HepG2 (cell line): ENCODE measurements around the gene ADSS1. TPM values are rescaled to one million over a fixed set of nuclear protein-coding genes. Genes with fewer than 3 reads are reported as not detected.

ENCODE experiments used
- CEBPZ ChIP-seq: IDR thresholded peaks from 2 replicates; pipeline ENCODE4 v1.6.1; 2012; ENCODE audit warnings: low read length, improper control_type of control experiment
- ELK4 ChIP-seq: sonication (generic); formaldehyde crosslinking; IDR thresholded peaks from 2 replicates; pipeline ENCODE4 v1.9.0; 2021; ENCODE audit warnings: missing genetic modification reagents, borderline replicate concordance
- EP300 ChIP-seq, 3 experiments: sonication (generic) in 1 of 3; formaldehyde crosslinking in 1 of 3; IDR thresholded peaks; 2 replicates each; pipeline versions ENCODE4 v1.5.1 to v1.6.1; 2011 to 2020; ENCODE audit warnings: low read depth in 2 of 3, low read length in 2 of 3, borderline replicate concordance in 1 of 3, improper control_type of control experiment in 1 of 3, mild to moderate bottlenecking in 1 of 3, missing genetic modification reagents in 1 of 3, moderate library complexity in 1 of 3
- FOXA3 ChIP-seq: IDR thresholded peaks from 2 replicates; pipeline ENCODE4 v1.6.1; 2016; ENCODE audit warnings: missing genetic modification reagents, missing compliant biosample characterization
- ONECUT2 ChIP-seq: sonication (generic); formaldehyde crosslinking; IDR thresholded peaks from 2 replicates; pipeline ENCODE4 v1.4.0; 2020; ENCODE audit warnings: missing genetic modification reagents
- RBFOX2 ChIP-seq: fragments of 200-400 bp; formaldehyde crosslinking; IDR thresholded peaks from 2 replicates; pipeline ENCODE4 v1.6.1; 2017; ENCODE audit warnings: low read depth, mild to moderate bottlenecking, low read length
- SATB2 ChIP-seq: sonication (generic); formaldehyde crosslinking; IDR thresholded peaks from 2 replicates; pipeline ENCODE4 v1.5.0; 2020; ENCODE audit warnings: missing genetic modification reagents
- SP1 ChIP-seq, 2 experiments: fragments of 450-650 bp in 1 of 2; sonication (generic) in 1 of 2; formaldehyde crosslinking in 1 of 2; IDR thresholded peaks; 2 replicates each; pipeline versions ENCODE4 v1.4.0 to v1.6.1; 2016 to 2020; ENCODE audit warnings: missing genetic modification reagents in 1 of 2
- THAP9 ChIP-seq: sonication (generic); formaldehyde crosslinking; IDR thresholded peaks from 2 replicates; pipeline ENCODE4; 2020; ENCODE audit warnings: missing genetic modification reagents, mild to moderate bottlenecking, borderline replicate concordance
- ZFAT ChIP-seq: sonication (generic); formaldehyde crosslinking; conservative IDR thresholded peaks from 2 replicates; pipeline ENCODE4 v1.8.1; 2023; ENCODE audit warnings: missing genetic modification reagents, inconsistent platforms
- ZNF281 ChIP-seq: sonication (generic); formaldehyde crosslinking; IDR thresholded peaks from 2 replicates; pipeline ENCODE4 v1.4.0; 2020; ENCODE audit warnings: missing genetic modification reagents, borderline replicate concordance
- ZNF3 ChIP-seq: IDR thresholded peaks from 2 replicates; pipeline ENCODE4 v1.7.0; 2017; ENCODE audit warnings: inconsistent platforms
- ZNF780A ChIP-seq: sonication (generic); formaldehyde crosslinking; IDR thresholded peaks from 2 replicates; pipeline ENCODE4 v1.8.0; 2022; ENCODE audit warnings: mild to moderate bottlenecking, missing genetic modification reagents, moderate library complexity
- ZNF784 ChIP-seq: sonication (generic); formaldehyde crosslinking; IDR thresholded peaks from 2 replicates; pipeline ENCODE4 v1.5.1; 2020; ENCODE audit warnings: missing genetic modification reagents, mild to moderate bottlenecking, borderline replicate concordance
- polyA plus RNA-seq, 8 experiments: library from polyadenylated mRNA; depleted of rRNA in 3 of 8; stranded (reverse) in 7 of 8; unstranded in 1 of 8; fragments of >200 nt; fragmentation: Illumina TruSeq in 4 of 8; extraction: Trizol in 4 of 8; gene quantifications; 2 replicates each; pipeline versions ENCODE4 v1.2.1 to v1.2.3, GENCODE V29; 2011 to 2016; ENCODE audit warnings: low read depth in 4 of 8, missing spikeins in 1 of 8, mixed read lengths in 1 of 8; ENCODE audit not compliant: insufficient read depth in 1 of 8
- total RNA-seq, 5 experiments: library from RNA; depleted of rRNA; stranded (reverse); fragments of >200 nt; fragmentation: Illumina TruSeq; extraction: Trizol; gene quantifications; 2 replicates each; pipeline ENCODE4 v1.2.3, GENCODE V29; 2016; ENCODE audit warnings: low read depth in 1 of 5

The ADSS1 gene
- total and polyA plus RNA-seq, 2 of the 13 experiments (the other 11 are each of a cell fraction or from before 2014, with no cell fraction given) = 1.0 to 36.7 TPM

- no peak for TF ChIP-seq CEBPZ
- TF ChIP-seq RBFOX2 = peak; percentile 64; the same call in 1 of the 2 replicates
- no peak for TF ChIP-seq FOXA3 (CRISPR knock-in tag)
- TF ChIP-seq ZNF3 (CRISPR knock-in tag) = no peak
- no peak for TF ChIP-seq ELK4 (CRISPR knock-in tag)
- TF ChIP-seq SATB2 (CRISPR knock-in tag) = no peak
- TF ChIP-seq THAP9 (CRISPR knock-in tag) = no peak
- TF ChIP-seq ZNF784 (CRISPR knock-in tag) = no peak
- no peak for TF ChIP-seq ONECUT2 (CRISPR knock-in tag)
- TF ChIP-seq EP300 (IDR thresholded peaks at IDR 0.05; ENCODE audit: low read depth in 2 of 2, low read length in 2 of 2) = no peak
- no peak for TF ChIP-seq EP300 (CRISPR knock-in tag; IDR thresholded peaks at IDR 0.05; ENCODE audit: borderline replicate concordance)
- no peak for TF ChIP-seq SP1 (IDR thresholded peaks at IDR 0.05)
- TF ChIP-seq SP1 (CRISPR knock-in tag; IDR thresholded peaks at IDR 0.05) = no peak
- 0 out of 2 replicates have a peak, but pooled peaks have one; percentile 3 for TF ChIP-seq ZFAT
- no peak for TF ChIP-seq ZNF281 (CRISPR knock-in tag)
- TF ChIP-seq ZNF780A = no peak
Measured at GRCh38 chr14:104794993-104795780, 71.2 kb downstream of the ADSS1 start, which contains the start of gene AKT1 (continued).
